Thyroid gland (tissue), 4 donors: ENCODE data around the gene FOXP1.

Source experiments
- CTCF ChIP-seq, 6 experiments: fragments of 200-600 bp in 3 of 6; fragments of 450-650 bp in 3 of 6; sonication (generic) in 3 of 6; IDR thresholded peaks; one replicate each; pipeline ENCODE4 v1.5.1; 2016 to 2019; ENCODE audit warnings: antibody characterized with exemption in 6 of 6, mild to moderate bottlenecking in 2 of 6, inconsistent platforms in 1 of 6, moderate library complexity in 1 of 6
- POLR2A ChIP-seq, 2 donors: fragments of 450-650 bp; IDR thresholded peaks; one replicate each; pipeline ENCODE4 v1.6.1; 2017; ENCODE audit warnings: antibody characterized with exemption in 2 of 2, mild to moderate bottlenecking in 2 of 2, moderate library complexity in 1 of 2

- TF ChIP-seq CTCF (IDR thresholded peaks at IDR 0.05) (no peak), POLR2A (IDR thresholded peaks at IDR 0.05) (no peak)
These were observed 59.9 kb downstream of the FOXP1 start for GRCh38 chr3:71523628-71524027.
